A172 (cell line): ENCODE results near the gene KIF6. TPM values are rescaled to one million over a fixed set of nuclear protein-coding genes. Genes with fewer than 3 reads are reported as not detected.
A peak's percentile ranks its signal among the peaks of the same experiment; 100 is the strongest.
"Not testable (repeated sequence)": the region's sequence is repeated elsewhere in the genome, so short reads cannot be mapped to it uniquely, and the experiment has no call there.

Experiments used
- DNase-seq: peaks from one replicate; pipeline ENCODE4 v3.0.0-alpha.2; 2015; ENCODE audit warnings: low spot score
- total RNA-seq: library from RNA; depleted of rRNA; stranded (reverse); fragments of >200 nt; shearing (Covaris generic); gene quantifications from 2 replicates; pipeline ENCODE4 v1.2.3, GENCODE V29; 2014

KIF6 gene
- total RNA-seq, 1 experiment from 2014 or later, result 0.26 TPM

DNA sequence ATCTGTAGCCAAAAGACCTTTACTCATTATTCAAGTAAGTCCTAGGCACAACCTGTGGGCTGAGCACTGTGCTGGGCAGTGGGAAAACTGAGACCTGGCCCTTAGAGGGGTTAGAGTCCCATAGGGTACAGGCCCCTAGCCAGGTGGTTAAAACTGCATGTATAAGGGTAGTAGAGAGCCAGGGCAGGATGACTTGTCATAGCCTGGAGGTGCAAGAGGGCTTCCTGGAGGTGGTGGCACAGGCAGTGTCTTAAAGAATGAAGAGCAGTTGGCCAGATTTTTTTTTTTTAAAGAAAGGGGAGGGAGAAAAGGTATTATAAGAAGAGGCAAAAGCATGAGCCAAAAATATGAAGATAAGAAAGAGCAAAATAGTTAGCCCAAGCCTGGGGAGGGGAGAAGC is 226.2 kb downstream of the KIF6 start:
- DNase-seq, result no peak

DNA sequence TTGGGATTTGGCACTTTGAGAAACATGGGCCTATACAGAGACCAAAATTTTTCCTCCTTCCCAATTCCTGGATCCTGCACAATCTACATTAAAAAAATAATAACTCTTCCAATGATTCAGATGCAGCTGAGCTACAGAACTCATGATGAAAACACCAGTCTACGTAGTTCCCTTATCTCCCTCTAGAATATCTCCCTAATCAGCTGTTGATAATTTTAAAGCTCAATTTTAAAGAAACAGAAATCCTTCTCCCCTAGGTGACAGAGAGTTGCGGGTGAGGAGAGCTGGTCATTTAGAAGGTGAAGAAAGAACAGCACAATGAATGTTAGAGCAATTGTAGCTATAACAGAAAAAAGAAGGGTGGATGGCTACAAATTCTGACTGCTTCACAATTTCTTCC is 227.1 kb downstream of the KIF6 start:
- DNase-seq, result no peak

DNA sequence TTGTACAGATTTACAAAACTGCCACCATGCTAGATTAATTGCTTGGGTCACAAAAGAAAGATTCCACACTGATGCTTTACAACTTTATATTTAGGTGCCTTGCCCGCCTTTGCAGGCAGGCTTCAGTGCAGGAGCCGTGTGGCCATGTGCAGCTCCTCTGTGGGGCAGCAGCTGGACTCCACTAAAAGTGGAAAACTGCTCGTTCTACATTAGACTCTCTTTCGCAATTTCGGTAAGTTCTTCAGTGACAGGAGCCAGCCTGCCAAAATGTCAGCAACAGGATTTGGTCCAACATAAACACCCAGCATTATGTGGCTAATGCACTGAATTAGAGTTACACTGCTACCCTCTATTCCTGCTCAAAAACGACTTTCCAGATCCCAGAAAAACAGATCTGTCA is 228.3 kb downstream of the KIF6 start:
- DNase-seq, result no peak

DNA sequence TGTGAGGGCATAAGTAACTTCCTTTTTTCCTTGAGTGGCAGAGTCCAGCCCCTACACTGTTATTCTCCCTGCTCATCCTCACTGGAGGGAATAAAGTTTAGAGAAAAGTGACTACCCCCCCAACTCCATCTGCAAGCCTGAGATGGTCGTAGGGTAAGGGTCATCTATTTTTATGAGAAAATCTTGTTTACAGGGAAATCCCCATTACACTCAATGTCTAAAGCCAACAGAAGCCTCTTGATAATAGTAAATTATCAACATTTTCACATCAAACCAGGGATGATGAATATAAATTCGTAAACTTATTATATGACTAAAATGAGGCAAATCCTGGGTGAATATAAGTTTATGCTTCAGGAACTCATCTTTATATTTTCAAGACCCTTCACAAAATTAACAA is 228.8 kb downstream of the KIF6 start:
- DNase-seq, result no peak

DNA sequence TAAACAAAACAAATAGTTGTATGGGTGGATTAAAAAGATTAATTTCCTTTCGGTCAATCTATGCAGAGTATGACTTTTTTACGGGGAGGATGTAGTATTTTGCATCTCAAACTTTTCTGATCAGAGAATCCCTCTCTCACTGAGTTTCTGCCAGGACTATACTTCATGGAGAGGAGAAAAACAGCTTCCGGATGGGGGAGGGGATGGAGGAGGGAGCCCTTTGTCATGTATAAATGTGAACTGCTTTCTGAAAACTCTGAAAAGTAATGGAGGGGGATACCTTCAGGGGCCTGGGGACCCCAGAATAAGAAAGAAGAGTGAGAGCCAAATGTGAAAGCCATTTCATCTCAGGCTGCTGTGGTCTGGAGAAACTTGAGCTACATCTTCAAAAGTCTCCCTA is 229.6 kb downstream of the KIF6 start:
- no peak for DNase-seq

DNA sequence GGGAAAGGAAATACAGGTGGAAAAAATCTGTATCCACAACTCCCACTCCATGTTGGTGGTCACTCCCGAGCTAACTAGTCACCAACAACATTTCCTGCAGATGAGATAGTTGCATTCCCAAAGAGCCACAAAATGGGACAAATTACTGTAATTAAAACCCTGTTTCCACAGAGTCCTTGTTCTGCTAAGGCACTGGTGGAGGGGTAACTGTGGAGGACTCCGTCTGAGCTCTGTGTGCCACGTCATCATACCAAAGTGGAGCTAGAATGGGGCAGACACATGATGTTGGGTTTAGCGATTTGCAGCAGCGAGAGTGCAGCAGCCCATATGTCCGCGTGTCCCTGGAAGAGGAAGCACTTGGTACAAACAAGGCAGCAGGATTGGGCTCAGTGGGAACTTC is 230.2 kb downstream of the KIF6 start:
- DNase-seq, result no peak

DNA sequence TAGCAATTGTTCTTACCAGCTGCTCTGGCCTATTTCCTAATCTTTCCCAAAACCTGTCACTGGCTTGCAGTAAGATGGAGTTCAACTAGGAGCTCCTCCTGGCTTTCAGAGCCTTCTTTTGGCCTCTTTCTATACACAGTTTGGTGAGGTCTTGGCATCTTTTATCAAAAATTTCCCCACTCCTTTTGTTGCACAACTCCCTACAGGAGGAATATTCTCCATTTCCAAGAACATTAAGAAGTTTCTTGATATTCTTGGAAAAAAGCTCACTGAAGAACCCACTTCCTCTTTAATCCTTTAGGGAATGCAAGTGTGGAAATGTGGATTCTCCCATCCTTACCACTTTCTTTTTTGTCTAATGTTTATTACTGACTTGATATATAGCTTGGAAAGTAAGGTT is 231.4 kb downstream of the KIF6 start:
- no peak for DNase-seq

DNA sequence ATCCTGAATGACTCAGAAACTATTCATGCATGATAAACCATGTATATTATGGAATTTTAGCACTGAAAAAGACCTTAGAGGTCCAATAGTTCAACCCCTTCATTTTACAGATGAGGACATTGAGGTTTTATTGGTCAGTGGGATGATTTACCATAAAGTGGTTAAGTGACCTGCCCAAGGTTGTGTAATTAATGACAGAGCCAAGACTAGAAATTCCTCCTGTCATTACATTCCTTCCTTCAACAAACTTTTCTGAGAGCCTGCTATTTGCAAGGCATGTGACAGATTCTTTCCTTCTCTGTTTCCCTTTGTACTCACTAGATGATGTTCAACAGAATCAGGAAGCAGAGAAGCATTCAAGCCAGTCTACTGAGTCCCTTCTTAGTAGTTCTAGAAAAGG is 232.0 kb downstream of the KIF6 start:
- peak; percentile 1 for DNase-seq

DNA sequence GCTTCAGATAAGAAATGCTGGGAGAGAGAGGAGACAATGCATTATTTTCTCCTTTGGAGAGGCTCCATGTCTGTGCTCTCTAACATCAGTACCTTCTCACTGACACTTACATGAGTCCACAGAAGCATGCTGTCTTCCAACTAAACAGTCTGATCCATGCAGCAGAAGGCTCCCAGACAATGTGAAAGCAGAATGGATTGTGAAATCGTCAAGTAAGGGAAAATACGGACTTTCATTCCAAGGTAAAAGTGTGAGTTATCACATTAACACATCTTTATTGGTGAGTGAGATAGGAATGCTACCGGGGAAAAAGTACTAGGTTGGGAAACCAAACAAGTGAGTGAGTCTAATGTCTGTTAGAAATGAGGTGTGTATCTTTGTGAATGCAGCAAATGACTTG is 235.1 kb downstream of the KIF6 start:
- no peak for DNase-seq

DNA sequence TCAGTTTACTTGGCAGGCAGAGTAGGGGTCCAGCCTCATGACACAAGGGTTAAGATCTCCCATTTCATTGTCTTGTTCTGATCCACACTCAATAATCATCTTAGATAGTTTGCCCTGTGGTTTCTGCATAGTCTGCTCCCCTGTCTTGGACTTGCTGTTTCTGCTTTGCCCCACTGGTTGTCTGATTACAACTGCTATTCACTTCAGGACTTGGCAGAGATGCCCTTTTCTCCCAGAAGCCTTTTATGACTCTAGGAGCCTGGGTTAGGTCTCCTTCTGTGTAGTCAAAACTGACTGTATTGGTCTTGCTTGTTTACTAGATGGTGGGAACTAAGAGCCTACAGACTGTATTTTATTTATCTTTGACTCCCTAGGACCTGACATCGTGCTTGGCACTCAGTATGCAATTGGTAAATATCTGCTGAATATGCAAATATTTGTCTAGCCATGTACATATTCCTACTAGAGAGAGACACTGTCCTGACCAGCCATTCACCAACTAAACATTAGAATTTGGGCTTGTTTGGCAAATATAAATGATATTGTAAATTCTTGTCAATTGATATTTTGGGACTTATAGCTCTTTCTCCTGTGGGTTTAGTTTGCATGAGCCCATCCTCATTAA is 236.8 kb downstream of the KIF6 start:
- DNase-seq, result no peak

DNA sequence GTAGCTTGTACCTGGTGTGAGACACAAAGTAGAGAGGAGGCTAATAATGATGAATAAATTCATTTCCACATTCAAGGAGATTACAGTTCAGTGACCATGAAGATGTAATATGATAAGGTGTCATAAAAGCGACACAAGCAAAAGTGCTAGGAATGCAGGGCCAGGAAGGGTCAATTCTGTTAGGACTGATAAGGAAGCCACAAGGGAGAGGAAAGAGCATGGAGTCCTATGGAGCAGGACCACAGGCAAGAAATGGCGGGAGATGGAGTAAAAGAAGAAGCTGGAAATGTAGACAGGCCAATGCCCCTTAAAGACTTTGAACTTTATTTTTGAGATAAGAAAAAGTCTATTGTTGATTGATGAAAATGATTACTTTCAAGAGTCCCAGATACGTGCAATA is 240.9 kb downstream of the KIF6 start:
- no peak for DNase-seq

DNA sequence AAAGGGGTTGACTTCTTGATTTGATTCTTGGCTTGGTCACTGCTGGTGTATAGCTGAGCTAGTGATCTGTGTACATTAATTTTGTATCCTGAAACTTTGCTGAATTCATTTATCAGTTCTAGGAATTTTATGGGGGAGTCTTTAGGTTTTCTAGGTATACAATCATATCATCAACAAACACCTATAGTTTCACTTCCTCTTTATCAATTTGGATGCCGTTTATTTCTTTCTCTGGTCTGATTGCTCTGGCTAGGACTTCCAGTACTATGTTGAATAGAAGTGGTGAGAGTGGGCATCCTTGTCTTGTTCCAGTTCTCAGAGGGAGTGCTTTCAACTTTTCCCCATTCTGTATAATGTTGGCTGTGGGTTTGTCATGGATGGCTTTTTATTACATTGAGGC is 245.4 kb downstream of the KIF6 start:
- not testable (repeated sequence) for DNase-seq

DNA sequence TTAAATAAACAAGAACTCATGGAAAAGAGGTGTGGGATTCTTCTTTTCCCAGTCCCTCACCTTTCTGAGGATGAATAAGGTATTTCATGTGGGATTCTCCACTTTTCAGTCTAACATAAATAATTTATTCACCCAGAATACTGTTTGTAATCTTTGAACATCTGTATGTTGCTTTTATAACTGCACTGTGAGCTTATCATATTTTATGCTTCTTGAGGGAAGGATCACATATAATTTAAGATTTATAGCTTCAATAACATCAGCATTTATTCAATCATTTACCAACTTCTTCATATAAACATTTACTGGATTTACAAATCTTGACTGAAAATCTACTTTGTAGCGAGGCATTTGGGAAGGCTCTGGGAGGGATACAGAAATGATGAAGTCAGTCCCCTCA is 248.5 kb downstream of the KIF6 start:
- no peak for DNase-seq

DNA sequence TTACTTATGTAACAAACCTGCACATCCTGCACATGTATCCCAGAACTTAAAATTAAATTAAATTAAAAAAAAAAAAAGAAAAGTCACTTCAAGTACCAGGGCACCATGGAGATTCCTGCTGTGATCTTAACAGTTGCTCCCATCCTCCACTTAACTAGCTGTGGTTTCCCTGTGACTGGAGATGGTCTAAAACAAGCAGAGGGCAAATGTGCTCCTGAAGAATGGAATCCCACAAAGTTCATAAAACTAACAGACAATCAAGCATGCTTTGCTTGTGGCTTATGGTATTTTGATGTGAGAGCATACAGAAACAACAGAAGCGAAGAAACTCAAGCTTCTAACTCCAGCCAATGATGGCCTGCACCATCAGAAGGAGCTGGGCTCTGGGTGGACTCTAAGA is 249.1 kb downstream of the KIF6 start:
- DNase-seq, result no peak

DNA sequence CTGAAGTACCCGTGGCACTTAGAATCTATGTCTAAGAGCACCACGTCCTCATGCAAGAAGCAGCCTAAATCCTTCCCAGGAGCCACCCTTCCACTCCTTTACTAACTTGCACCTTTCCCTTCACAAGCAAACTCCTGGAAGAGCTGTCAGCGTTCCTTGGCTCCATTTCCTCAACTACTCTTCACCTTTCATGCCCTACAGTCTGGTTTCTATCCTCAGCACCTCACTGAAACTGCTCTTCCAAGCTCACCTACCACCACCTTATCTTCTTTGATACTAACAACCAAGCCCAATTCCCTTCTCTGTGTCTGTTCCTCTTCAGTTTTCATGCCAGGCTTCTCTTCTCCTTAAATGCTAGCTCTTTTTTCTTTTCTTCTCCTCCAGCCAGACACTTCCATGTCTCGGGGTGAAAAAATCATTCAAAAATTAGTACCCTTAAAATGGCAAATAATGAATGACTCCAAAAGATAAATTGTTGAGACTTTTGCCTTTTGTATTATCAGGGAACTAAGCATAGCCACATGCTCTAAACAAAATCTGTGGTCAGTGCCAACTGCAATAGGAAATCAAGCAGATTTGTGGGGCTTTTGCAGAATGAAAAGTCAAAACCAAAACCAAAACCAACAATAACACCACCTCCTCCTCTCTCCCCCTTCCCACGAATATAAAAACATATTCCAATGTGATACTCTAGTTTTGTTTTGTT is 253.1 kb downstream of the KIF6 start:
- DNase-seq, result no peak

DNA sequence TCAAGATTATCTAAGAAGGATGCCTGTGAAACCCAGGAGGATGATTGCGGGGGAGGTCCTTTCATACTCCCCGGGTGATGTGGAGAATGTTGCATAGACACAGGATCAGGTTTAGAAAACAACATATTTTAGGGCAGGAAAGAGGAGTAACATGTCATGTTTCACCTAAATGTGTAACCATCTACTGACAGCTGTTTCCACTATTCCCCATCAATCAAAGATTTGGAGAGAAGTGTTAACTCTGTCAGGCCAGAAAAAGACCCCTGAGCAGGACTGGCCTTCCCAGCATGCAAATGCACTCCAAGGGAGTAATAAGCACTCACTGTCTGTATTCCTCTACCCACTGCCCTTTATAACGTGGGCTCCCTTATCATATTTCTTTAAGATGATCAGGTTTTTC is 254.7 kb downstream of the KIF6 start:
- DNase-seq, result no peak

DNA sequence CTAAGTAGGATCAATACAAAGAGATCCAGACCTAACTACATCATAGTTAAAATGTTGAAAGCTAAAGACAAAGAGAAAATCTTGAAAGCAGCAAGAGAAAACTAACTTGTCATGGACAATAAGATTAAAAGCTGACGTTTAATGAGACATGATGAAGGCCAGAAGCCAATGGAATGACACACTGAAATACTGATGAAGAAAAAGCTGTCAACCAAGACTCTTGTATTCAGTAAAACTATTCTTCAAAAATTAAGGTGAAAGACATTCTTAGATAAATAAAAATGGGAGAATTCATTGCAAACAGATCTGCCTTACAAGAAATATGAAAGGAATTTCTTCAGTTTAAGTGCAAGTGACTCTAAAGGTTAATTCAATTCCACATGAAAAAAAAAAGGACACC is 256.8 kb downstream of the KIF6 start:
- no peak for DNase-seq

DNA sequence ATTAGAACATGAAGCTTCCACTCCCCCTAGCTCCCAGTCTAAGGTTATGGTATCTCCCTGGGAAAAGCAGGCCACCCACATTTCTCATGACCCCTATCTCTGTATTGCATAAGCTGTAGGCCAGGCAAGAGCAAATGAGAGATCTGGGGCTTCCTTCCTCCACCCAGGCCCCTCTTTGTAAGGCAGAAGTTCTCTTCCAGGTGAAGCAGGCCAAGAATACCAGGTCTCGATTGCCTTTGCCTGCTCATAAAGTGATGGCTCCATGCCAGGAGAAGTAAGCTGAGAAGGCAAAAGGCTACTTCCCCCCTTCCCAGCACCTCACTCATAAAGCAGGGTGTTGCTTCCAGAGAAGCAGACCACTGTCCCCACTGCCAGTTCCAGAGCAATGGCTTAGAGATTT is 258.6 kb downstream of the KIF6 start:
- DNase-seq, result no peak

DNA sequence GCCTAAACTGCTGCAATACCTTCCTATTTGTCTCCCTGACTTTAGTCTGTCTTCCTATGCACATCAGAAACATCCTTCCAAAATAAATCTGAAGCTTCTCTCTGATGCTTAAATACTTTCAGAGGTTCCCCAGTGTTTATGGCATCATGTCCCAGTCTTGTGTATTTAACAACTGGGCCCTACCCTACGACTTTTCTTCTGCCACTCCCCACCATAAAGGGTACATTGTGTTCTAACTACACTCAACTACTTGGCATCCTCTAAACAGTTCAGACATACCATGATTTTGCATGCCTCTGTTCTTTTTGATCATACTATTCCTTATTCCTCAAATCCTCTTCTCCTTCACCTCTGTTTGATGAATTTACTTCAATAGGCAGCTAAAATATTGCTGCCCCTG is 259.7 kb downstream of the KIF6 start:
- no peak for DNase-seq

DNA sequence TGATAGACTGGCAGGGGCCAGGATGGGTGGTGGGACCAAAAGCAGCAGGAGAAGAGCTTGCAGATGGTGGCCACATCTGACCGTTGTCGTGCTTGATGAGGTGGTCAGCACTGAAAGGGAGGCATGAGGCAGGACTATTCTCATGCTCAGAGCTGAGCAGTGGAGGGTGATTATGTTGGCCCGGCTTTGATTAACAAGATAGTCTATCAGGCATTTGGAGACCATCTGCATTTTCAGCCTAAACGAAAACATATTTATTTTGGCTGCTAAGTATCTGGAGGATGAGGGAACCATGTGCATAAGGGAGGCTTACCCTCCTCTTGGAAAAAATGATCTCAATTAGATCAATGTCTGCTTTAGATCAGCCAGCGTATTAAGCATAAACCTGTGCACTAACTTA is 261.1 kb downstream of the KIF6 start:
- DNase-seq, result no peak

DNA sequence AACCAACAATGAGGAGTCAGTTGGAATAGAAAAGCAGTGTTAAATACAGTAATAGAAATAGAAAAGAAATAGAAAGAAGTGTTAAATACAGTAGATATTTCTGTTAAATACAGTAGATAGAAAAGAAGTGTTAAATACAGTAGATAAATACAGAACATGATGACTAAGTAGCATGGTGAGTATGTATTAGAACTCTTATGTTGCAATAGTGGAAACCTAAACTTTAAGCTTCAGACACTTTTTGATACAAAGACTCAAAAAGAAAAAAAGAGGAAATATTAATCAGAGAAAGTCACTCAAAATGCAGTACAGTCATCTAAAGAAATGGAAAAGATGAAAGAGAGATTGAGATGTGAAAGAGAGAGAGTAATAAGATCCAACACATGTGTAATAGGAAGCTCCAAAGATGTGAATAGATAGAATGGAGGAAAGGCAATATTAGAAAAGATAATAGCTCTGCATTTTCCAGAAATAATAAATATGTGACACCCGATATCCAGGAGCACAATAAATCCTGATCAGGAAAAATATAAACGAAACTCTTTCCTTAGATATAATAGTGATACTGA is 271.2 kb downstream of the KIF6 start:
- DNase-seq, result no peak

DNA sequence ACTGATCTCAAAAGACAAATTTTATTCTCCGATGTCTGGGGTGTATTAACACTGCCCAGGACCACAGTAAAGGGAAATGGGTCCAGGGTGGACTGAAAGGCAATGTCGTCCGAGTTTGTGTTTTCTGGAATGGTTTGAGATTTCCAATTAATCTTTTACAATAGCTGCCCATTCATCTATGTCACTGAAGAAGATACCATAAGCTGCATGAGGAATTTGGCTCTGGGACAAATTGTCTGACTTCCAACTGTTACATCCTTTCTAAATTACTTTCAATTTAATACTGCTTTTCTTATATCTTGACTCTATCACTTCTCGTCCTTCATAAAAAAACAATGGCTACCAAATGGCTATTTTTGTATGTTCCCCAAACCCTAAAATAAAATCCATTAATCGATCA is 272.0 kb downstream of the KIF6 start:
- peak; percentile 23 for DNase-seq

DNA sequence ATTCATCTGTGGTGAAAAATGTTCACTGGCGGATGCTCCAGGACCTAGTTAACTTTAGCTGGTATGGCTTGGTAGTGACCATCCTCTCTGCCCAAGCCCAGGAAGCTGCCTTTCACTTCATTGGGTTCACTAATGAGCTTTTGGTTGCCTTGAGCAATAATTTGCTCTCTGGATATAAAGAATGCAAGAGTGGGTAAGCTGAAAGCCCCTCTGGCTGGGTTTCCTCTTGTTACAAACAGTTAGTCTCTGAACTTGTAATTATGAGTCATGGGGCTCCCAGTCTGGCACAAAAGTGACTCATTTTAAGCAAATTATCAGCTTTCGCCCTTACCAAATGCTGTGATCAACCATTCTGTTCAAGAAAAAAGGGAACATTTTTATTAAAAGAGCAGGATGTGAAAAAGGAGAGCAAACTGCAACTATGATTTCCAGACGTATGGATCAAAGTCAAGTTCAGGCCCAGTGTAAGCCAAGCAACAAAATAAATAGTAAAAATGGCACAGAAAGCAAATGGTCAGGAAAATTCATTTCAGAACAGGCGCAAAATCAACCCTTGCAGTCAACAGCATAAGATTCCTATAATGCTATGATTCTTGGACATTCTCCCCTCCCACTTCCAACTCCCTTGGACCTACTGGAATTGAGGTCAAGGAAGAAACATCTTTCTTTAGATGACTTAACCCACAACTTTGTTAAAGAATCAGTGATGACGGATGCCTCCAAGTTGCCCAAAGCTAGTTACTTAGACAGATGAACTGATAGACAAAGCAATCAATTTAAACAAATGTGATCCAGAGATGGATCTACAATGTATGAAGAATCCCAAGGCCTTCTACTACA is 272.7 kb downstream of the KIF6 start:
- DNase-seq, result peak; percentile 42
